Measurements from ENCODE around the gene FRMD5.
"Not testable (repeated sequence)": the region's sequence is repeated elsewhere in the genome, so short reads cannot be mapped to it uniquely, and the experiment has no call there.

FRMD5 gene

GRCh38 chr15:44087578-44088465 lies 107.2 kb downstream of the FRMD5 start:
- DNase-seq: no peak

- no peak for DNase-seq
Observed at GRCh38 chr15:44084770-44085169, 110.3 kb downstream of the FRMD5 start.

- no peak for DNase-seq
Observed at GRCh38 chr15:44084171-44084570, 110.9 kb downstream of the FRMD5 start.

- DNase-seq: no peak
Observed at GRCh38 chr15:44082558-44083157, 112.4 kb downstream of the FRMD5 start.

- DNase-seq: no peak
Observed at GRCh38 chr15:44081026-44082013, 113.8 kb downstream of the FRMD5 start.

GRCh38 chr15:44075535-44075934 lies 119.5 kb downstream of the FRMD5 start:
- DNase-seq: no peak

GRCh38 chr15:44069489-44069888 lies 125.6 kb downstream of the FRMD5 start:
- no peak for DNase-seq

- no peak for DNase-seq
Observed at GRCh38 chr15:44068347-44068746, 126.7 kb downstream of the FRMD5 start.

- no peak for DNase-seq
Observed at GRCh38 chr15:44066211-44066827, 128.8 kb downstream of the FRMD5 start.

GRCh38 chr15:44064706-44065105 lies 130.4 kb downstream of the FRMD5 start:
- DNase-seq: no peak

GRCh38 chr15:44058126-44058525 lies 136.9 kb downstream of the FRMD5 start:
- no peak for DNase-seq

- DNase-seq: no peak
Observed at GRCh38 chr15:44045661-44046060, 149.4 kb downstream of the FRMD5 start.

GRCh38 chr15:44045217-44045616 lies 149.9 kb downstream of the FRMD5 start:
- no peak for DNase-seq

- DNase-seq: no peak
Observed at GRCh38 chr15:44038755-44039191, 156.3 kb downstream of the FRMD5 start.

- DNase-seq: no peak
Observed at GRCh38 chr15:44035781-44036699, 159.0 kb downstream of the FRMD5 start.

GRCh38 chr15:44034933-44035624 lies 160.0 kb downstream of the FRMD5 start:
- no peak for DNase-seq

- DNase-seq: no peak
Observed at GRCh38 chr15:44034334-44034733, 160.7 kb downstream of the FRMD5 start.

- DNase-seq: no peak
Observed at GRCh38 chr15:44033894-44034293, 161.2 kb downstream of the FRMD5 start.

GRCh38 chr15:44032820-44033219 lies 162.3 kb downstream of the FRMD5 start:
- not testable (repeated sequence) for DNase-seq

- DNase-seq: no peak
Observed at GRCh38 chr15:44029940-44030568, 165.0 kb downstream of the FRMD5 start.

Measured in right forelimb (tissue), 1 donor.